GM12874 (cell line): Measurements from ENCODE around the gene SEMA7A.

Experiments
- CTCF ChIP-seq: IDR thresholded peaks from 2 replicates; pipeline ENCODE4 v1.5.1; 2011; ENCODE audit warnings: low read depth, mild to moderate bottlenecking, control low read depth, low read length, moderate library complexity; ENCODE audit not compliant: insufficient read depth

The SEMA7A gene

DNA sequence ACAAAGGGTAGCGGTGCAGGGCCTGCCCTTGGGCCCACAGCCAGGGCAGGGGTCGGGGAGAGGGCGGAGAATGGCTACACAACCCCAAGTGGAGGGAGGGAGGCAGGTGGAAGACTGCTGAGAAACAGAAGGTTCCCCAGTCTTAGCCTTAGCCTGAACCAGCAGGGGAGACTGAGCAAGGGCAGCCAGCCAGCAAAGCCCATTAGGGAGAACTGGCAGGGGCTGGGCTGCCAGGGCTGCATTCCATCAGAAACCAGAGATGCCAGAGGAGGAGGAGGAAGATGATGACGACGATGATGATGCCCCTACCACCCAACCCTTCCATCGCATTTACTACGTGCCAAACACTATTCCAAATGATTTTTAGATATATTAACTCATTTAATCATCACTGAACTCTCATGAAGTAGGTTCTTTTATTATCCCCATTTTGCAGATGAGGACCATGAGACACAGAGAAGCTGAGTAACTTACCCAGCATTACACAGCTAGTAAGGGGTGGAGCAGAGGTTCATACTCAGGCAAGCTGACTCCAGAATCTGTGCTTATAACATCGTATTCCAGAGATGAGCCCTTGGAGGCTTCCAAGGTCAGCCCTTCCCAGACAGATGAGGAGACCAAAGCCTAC lies 8.7 kb downstream of the SEMA7A start:
- TF ChIP-seq CTCF: no peak

DNA sequence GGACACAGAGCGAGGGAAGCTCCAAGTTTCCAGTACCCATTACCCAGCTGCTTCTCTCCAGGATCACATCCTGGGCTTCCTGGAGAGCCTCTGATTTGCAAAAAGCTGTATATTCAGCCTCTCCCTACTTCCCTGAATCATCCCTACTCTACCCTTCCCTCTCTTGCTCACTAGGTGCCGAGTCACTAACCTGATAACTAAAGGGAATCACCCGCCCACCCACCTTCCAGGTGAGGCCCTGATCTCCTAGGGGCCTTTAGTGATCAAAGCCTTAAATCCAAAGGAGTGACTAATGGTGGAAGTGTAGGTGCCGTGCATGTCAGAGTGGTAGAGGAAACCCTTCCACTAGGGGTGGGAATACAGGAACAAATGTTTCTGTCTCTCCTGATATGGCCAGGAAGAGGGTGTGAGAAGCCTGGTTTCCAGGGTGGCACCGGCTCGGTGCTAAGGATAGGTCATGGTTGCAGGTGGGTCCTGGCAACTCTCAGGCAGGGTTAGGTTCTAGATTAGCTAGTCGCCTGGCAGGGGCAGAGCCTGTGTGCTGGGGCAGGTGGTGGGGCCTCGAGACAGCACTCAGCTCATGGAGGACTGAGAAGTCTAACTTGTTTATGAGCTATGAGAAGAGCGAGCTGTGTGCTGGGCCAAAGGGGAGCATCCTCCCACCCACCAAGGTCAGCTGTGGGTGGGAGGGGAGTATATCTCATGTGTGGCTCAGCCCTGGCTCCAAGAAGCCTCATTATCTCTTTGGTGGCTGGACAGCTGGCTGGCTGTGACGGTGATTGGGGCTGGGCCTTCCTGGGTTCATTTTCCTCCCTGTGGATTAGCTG lies 10.1 kb downstream of the SEMA7A start:
- no peak for TF ChIP-seq CTCF

GRCh38 chr15:74422652-74423430 lies 10.9 kb downstream of the SEMA7A start:
- no peak for TF ChIP-seq CTCF

DNA sequence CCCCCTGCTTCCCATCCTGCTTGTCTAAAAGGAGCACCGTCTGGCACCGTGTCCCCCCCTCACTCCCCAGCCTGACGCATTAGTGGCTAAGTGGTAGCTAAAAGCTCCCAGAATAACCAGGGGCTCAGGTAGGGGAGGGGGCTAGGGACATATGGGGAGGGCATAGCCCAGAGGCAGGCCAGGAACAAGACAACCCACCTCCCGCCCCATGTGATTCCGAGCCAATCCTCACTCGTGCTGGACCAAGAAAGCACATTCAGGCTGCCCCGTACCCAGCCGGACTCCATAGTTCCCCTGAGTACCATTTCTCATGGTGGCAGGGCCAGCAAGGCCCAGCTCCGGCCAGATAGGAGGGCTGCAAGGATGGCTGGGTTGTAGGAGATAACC lies 11.5 kb downstream of the SEMA7A start:
- no peak for TF ChIP-seq CTCF

DNA sequence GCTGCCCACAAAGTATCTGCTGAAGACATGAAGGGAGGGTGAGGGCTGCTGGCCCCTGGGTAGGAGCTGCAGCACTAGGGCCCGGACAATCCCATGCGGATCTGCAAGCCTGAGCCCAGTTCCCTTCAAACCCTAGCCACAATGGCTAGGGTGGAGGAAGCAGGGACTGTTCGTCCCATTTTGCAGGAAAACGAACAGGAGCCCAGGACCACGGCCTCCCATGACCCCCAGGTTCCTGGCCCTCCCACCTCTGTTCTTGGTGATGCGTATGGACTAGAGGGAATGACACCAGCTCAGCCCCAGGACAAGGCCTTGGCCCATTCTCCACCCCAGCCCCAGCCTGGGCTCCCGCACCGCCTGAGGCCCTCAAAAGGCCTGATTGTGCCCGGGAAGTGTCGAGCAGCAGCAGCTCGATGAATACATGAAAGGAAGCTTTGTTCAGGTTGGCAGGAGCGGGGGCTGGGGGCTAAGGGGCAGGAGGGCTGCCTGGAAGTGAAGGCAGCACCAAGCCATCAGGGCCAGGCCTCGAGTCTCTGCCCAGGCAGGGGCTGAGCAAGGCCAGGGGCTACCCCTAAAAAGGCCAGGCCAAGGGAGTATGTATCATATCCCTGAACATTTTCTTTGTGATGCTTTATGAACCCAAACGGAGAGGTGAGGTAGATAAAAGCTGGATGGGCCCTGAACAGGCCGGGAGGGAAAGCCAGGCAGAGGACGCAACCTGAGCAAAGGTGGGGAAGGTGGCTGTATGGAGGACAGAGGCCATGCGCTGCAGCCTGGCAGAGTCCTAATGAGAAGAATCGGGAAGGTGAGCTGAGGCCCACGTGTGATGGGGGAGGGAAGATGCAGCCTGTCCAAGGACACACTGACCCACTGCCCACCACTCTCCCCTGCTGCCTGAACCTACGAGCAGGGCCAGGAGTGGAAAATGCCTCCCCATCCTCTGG lies 12.2 kb downstream of the SEMA7A start:
- TF ChIP-seq CTCF: no peak

DNA sequence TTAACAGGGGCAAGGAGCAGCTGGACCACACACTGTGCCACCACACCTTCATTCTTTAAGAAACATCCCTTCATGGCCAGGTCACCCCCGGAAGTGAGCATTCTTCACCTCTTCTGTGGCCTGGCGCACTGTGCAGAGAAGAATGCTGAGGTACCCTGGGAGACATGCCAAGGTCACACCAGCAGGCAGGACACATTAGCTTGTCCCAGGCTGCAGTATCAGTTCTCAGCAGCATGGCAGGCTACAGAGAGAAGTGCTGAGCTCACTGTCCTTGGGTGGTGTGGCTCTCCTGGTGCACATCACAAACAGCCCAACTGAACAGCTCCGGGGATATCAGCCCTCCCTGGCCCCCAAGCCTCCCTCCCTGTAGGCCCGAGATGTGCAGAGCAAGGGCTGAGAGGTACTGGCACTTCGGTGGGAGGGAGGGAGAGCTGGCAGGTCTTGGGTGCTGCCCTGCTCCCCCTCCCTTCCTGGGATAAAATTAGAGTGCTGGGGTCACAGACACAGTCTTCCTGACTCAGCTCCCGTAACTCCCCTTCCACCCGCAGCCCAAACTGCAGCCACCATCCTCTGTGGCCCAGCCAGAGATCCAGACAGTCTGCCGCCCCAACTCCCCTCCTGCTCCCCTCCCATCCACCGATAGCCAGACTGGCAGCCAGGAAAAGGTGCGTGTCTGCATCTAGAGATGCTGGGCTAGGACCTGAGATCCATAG lies 13.4 kb downstream of the SEMA7A start:
- TF ChIP-seq CTCF: no peak
